ENCODE measurements around the gene IGSF3.
A peak's percentile ranks its signal among the peaks of the same experiment; 100 is the strongest.
"Not testable (repeated sequence)": the region's sequence is repeated elsewhere in the genome, so short reads cannot be mapped to it uniquely, and the experiment has no call there.

The IGSF3 gene

GRCh38 chr1:116595065-116595840 is 72.3 kb downstream of the IGSF3 start:
- DNase-seq, result not testable (repeated sequence)

- DNase-seq, result not testable (repeated sequence)
Observed at GRCh38 chr1:116593977-116594376, 73.6 kb downstream of the IGSF3 start.

- DNase-seq, result not testable (repeated sequence)
Observed at GRCh38 chr1:116593401-116593800, 74.1 kb downstream of the IGSF3 start.

GRCh38 chr1:116591951-116592605 is 75.5 kb downstream of the IGSF3 start:
- DNase-seq, result not testable (repeated sequence)

GRCh38 chr1:116591006-116591950 is 76.3 kb downstream of the IGSF3 start:
- not testable (repeated sequence) for DNase-seq

- not testable (repeated sequence) for DNase-seq
Observed at GRCh38 chr1:116590359-116591005, 77.1 kb downstream of the IGSF3 start.

GRCh38 chr1:116589101-116589735 is 78.3 kb downstream of the IGSF3 start:
- DNase-seq, result not testable (repeated sequence)

- DNase-seq, result no peak
Observed at GRCh38 chr1:116587501-116588227, 79.9 kb downstream of the IGSF3 start.

- no peak for DNase-seq
Observed at GRCh38 chr1:116586741-116587143, 80.8 kb downstream of the IGSF3 start.

- no peak for DNase-seq
Observed at GRCh38 chr1:116585886-116586285, 81.6 kb downstream of the IGSF3 start.

- no peak for DNase-seq
Observed at GRCh38 chr1:116581323-116581885, 86.1 kb downstream of the IGSF3 start.

GRCh38 chr1:116580446-116581322 is 86.8 kb downstream of the IGSF3 start:
- no peak for DNase-seq

- no peak for DNase-seq
Observed at GRCh38 chr1:116579259-116579875, 88.2 kb downstream of the IGSF3 start.

GRCh38 chr1:116578581-116578980 is 89.0 kb downstream of the IGSF3 start:
- DNase-seq, result no peak

GRCh38 chr1:116577759-116578314 is 89.7 kb downstream of the IGSF3 start:
- no peak for DNase-seq

- peak; percentile 57 to 72 for DNase-seq
Observed at GRCh38 chr1:116574581-116575291, 92.8 kb downstream of the IGSF3 start.

- DNase-seq, result no peak
Observed at GRCh38 chr1:116573431-116574095, 94.0 kb downstream of the IGSF3 start.

All from activated CD4-positive, alpha-beta T cell treated with anti-CD3 and anti-CD28 coated beads, Interleukin-2, amount 50 U/mL, for 48 hours (primary cell).